Stimulated activated CD8-positive, alpha-beta memory T cell treated with anti-CD3 and anti-CD28 coated beads, Interleukin-7, amount 100 ng/mL, for 48 hours (primary cell): Measurements from ENCODE around the gene NDUFB2.
"Not testable (repeated sequence)": the region's sequence is repeated elsewhere in the genome, so short reads cannot be mapped to it uniquely, and the experiment has no call there.

Experiments
- DNase-seq, 2 donors: peaks; one replicate each; pipeline ENCODE4 v3.0.0-alpha.2; 2020; ENCODE audit warnings: low read depth in 1 of 2; ENCODE audit errors: extremely low read depth in 1 of 2

The NDUFB2 gene

DNA sequence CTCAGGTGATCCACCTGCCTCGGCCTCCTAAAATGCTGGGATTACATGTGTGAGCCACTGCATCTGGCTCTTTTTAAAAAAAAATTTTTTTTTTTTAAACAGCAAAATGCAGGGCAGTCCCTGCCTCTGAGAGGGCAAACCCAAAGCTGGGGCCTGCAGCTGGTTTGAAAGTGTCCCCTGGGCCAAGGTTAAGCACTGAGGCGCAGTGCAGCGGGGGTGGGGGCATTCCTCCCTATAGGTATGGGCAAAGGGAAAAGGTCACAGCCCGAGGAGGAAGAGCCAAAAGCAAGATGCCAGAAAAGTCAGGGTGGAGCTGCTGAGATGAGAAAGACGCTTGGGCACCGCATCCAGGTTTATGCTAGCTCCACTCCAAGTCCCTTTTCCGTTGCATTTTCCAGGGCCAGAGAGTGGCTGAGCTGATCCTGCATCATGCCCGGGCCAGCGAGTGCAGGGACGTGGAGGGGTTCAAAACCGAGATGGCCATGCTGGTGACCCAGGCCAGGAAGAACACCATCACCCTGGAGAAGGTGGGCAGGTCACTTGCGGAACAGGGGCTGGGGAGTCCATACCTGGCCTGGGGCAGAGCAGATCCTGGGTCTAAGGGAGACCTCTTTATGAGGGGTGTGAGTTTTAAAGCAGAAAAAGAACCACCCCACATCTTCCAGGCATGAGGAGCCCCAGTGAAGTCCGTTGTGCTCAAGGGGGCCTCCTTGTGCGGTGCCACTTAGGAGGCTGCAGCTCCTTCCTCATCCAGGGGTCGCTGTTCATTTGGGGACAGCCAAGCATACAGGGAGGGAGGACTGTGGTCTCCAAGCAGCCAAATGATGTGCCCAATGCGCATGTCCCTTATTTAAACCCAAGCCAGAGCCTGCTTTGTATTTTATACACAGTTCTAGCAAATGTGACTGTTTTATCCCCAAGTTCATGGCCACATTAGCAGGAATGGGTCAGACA is 7.0 kb upstream of the NDUFB2 start:
- no peak for DNase-seq

GRCh38 chr7:140691376-140692045 is 5.0 kb upstream of the NDUFB2 start:
- no peak for DNase-seq

GRCh38 chr7:140693849-140694248 is 2.7 kb upstream of the NDUFB2 start:
- not testable (repeated sequence) for DNase-seq

DNA sequence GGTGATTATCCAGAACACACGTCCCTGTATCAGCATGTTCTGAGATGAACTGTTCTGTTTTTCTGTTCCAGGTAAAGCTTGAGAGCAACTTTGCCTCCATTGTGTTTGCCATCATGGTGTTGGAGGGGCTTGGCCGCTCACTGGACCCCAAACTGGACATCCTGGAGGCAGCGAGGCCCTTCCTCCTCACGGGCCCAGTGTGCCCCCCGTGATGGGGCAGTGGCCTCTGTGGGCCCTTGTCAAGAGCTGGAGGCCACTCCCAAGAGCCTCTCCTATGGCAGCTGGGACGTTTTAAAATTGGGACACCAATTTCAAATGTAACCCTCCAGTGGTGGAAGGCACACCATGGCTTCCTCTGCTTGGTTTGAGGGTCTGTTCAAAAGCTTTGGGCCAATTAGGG is 1.9 kb upstream of the NDUFB2 start:
- DNase-seq: no peak

DNA sequence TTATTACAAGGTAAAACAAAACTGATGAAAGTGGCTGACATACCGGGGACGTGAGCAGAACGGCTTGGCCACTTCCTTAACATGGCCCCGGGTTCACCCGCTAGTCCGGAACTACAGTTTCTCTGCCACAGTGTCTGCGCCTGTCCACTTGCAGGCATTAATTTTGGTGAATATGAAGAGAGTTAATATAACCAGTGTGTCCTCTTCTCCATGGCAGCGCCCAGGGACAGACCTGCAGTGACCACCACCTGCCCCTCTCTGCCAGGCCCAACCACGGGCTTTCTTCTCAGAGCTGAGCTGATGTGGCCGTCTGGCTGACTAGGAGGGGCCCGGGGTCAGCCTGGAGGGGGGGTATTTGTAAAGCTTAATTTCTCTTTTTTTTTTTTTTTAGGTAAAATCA is 1.1 kb upstream of the NDUFB2 start:
- DNase-seq: no peak

DNA sequence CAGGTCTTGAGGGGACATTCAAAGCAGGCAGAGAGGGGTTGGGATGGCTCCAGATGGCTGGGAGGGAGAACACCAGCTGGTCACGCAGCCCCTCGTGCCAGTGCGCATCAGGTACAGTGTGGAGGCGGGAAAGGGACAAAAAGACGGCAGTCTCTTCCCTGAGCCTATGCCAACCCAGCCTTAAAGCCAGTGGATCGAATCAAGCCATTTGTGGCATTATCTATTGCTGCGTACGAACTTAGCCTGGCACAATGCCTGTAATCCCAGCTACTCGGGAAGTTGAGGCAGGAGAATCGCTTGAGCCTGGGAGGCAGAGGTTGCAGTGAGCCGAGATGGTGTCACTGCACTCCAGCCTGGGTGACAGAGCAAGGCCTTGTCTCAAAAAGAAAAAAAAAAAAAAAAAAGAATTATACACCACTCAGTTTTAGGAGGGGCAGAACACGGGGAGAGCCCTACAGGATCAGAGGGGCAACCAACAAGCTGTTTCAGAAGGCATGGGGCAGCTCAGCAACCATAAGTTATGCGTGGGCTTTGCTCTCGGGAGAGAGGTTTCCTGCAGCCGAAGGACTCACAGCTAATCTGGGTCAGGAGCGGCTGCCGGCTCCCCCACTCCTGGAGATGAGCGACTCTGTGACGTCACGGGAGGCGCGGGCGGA is 356 bp upstream of the NDUFB2 start:
- peak; percentile 83 to 93 for DNase-seq

DNA sequence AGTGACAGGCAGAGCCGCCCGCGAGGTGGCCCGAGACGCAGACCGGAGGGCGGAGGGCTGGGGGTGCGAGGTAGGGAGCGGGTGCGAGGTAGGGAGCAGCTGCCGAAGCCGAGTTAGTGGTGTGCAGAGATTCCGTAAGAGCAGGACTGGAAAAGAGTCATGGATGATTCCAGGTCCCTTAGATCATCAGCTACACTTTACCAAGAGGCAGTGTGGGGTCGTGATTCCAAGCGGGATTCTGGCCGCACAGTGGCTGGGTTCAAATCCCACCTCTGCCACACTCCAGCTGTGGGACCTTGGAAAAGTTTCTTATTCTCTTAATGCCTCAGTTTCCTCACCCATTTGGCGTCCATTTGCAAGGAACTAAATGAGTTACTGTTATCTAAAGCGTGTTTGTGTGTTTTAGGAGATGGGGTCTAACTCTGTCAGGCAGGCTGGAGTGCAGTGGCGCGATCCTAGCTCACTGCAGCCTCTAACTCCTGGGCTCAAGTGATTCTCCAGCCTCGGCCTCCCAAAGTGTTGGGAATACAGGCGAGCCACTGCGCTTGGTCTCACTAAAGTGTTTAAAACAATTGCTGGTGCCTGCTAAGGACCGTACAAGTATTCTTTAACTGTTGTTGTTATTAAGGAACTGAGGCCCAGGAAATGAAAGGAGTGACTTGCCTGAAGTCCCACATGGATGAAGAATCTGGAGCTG is 1.1 kb downstream of the NDUFB2 start:
- no peak for DNase-seq

- DNase-seq: no peak
Measured at GRCh38 chr7:140698477-140698876, 2.0 kb downstream of the NDUFB2 start.

DNA sequence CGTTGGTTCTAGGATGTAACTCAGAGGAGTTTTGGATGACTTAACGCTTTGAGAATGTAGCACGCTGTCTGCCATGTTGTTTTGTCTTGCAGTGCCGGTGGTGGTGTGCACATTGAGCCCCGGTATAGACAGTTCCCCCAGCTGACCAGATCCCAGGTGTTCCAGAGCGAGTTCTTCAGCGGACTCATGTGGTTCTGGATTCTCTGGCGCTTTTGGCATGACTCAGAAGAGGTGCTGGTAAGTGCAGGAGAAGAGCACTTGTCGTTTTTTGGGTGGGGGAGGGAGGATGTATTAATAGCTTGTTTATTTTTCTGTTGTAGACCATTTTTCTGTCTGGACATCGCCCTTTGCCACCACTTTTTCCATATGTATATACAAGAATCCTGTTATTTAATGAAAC is 6.3 kb downstream of the NDUFB2 start:
- DNase-seq: no peak

GRCh38 chr7:140704205-140704604 is 7.7 kb downstream of the NDUFB2 start:
- DNase-seq: no peak

DNA sequence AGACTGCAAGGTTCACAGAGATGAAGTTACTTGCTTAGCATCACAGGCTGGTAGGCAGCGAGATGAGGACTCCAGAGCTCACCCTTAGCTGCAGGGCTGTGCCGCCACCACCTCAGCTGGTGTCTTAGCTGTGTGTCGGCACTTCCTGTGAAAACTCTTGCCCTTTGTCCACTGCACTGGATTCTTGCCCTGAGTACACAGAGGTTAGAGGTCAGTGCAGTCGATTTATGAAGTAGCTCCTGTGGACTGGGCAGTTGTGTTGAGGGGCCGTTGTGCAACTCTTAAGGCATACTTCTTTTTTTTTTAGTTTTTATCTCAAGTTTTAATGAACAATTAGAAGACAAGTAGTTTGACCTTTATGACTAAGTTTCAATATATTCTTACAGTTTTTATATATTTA is 10.6 kb downstream of the NDUFB2 start:
- no peak for DNase-seq

DNA sequence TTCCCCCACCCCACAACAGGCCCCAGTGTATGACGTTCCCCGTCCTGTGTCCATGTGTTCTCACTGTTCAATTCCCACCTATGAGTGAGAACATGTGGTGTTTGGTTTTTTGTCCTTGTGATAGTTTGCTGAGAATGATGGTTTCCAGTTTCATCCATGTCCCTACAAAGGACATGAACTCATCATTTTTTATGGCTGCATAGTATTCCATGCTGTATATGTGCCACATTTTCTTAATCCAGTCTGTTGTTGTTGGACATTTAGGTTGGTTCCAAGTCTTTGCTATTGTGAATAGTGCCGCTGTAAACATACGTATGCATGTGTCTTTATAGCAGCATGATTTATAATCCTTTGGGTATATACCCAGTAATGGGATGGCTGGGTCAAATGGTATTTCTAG is 12.3 kb downstream of the NDUFB2 start:
- DNase-seq: not testable (repeated sequence)

GRCh38 chr7:140712392-140712791 is 15.9 kb downstream of the NDUFB2 start:
- not testable (repeated sequence) for DNase-seq

DNA sequence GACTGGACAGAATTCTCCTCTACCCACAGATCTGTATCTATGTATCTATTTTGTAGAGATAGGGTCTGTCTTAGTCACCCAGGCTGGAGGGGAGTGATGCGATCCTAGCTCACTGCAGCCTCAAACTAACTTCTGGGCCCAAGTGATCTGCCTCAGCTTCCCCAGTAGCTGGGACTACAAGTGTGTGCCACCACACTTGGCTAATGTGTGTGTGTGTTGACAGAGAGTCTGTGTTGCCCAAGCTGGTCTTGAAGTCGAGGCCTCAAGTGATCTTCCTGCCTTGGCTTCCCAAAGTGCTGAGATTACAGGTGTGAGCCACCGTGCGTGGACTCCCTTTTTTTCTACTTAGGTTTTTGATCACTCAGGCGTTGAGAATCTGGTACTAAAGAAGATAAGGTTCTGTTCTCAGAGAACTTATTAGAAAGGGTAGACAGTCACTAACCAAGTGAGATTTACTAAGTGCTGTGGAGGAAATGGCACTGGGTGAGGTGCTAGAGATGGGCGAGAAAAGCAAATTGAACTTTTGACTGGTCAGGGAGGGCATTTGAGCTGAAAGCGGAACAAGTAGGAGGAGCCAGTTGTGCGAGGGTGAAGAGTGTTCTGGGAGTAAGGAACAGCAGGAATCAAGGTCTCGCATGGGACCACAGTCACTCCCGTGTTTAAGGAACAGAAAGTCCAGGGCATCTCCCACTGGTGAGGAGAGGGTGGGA is 18.0 kb downstream of the NDUFB2 start:
- DNase-seq: no peak

DNA sequence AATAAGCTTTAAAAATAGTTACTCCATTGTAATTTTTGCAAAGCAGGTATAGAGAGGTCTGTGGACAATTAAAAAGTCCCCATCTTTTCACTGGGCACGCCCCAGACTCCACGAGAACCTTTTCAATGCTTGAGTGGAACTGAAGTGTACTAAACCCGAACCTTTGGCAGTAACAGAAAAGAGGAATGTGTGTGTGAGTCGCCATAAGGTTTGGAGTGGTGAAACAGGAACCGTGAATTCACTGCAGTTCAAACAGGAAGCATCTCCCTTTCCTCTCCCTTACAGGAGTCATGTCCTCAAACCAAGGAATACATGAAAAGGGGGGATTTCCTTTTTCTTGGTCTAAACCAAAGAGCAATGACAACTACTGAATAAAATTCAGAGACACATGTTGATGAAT is 23.2 kb downstream of the NDUFB2 start:
- DNase-seq: no peak

- DNase-seq: no peak
Measured at GRCh38 chr7:140722254-140722653, 25.7 kb downstream of the NDUFB2 start.

- DNase-seq: peak in 1 of 2 donors; percentile 25
Measured at GRCh38 chr7:140723006-140723405, 26.5 kb downstream of the NDUFB2 start.

DNA sequence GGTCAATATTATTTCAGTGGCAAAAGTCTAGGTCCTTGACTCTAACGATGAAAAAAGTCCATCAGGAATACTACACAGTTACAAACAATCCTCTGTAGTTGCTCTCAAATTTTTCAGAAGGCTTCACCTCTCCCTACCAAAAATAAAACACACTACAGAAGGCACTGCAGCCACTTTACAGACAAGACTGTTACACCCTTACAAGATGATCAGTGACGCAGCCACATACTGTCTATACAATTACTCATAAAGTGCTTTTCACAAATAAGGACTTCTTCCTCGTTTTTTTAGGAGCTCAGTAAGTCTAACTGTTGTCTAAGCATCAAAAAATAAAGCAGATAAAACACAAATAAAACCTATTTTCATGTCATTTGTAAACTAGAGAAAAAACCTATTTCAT is 27.1 kb downstream of the NDUFB2 start:
- no peak for DNase-seq

DNA sequence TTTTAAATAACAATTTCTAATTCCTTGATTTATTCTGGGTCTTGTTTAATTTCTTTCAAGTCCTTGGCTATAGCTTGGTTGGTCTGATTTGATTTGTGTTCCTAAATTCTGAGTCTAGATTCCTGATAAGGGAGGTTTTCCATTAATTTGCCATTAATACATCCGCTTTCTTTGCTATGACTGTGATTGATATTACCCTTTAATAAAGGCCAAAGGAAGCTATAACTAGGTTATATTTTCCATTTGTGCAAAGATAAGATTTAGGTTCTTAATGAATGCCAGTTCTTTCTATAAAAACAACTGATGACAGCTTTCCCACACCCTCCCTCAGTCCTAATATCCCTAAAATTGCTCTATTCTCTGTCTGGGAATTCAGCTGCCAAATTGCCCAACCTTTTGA is 28.2 kb downstream of the NDUFB2 start:
- no peak for DNase-seq

DNA sequence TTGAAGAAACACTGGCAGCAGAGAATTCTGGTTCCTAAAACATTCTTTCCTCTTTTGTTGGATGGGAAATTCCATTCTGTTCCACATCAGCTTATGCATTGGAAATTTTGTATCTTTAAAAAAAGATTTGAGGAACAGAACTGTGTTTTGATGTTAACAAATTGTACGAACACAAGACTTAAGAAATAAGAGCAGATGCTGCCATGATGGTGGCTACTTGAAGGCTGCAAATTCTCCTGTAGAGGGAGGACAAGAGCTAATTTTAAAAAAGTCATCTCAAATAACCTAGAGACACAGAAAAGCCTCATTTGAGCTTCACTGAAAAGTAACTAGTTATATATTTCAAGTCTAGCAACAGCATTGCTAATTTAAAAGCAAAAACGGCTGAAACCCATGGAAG is 29.8 kb downstream of the NDUFB2 start:
- DNase-seq: no peak
